OCI-LY3 (cell line): Measurements from ENCODE around the gene PEMT.

Source experiments
- CTCF ChIP-seq: fragments of 200-600, 300-600 bp; sonication (generic); IDR thresholded peaks from 2 replicates; pipeline ENCODE4 v1.5.1; 2014; ENCODE audit warnings: antibody characterized with exemption, low read length, low read depth
- EZH2phosphoT487 ChIP-seq: fragments of 200-600 bp; shearing (Covaris generic); IDR thresholded peaks from 2 replicates; pipeline ENCODE4 v1.6.1; 2018; ENCODE audit warnings: antibody characterized with exemption, mixed run types, low read depth

GRCh38 chr17:17498606-17499301 is 92.8 kb downstream of the PEMT start:
- TF ChIP-seq CTCF (no peak), EZH2phosphoT487 (no peak)
